CD4-positive, alpha-beta T cell treated with Interleukin-2 at 100 ng/mL for 4 hours (primary cell): ENCODE results near the gene GYPC.

Experiments
- DNase-seq: peaks from one replicate; pipeline ENCODE4 v3.0.0-alpha.2; 2020; ENCODE audit warnings: low spot score

Gene GYPC

DNA sequence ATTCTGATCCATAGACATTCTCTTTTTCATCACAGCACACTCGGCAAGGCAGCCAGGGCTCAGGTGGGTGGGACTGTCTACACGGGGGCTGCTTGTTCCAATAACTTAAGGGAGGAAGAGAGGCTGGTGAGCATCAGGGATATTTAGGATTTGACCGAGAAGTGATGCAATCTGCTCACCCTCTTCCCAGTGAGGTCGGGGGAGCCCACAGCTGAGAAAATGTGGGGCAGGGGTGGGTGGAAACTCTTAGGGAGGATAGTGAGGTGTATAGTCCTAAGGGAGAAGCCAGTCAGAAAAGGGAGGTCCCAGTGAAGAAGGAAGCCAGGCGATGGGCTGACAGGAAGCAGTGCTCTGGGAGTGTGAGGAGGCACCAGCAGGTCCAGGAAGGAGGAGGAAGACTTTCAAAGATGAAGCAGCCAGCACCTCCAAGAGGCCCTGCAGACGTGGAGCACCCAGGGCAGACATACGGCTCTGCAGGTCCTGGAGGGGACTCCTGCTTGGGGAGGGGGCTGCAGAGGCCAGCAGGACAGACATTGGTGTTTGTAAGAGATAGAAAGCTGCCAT, 76.8 kb downstream of the GYPC start:
- DNase-seq = no peak

GRCh38 chr2:126733795-126734194, 77.8 kb downstream of the GYPC start:
- no peak for DNase-seq

GRCh38 chr2:126736133-126736874, 80.3 kb downstream of the GYPC start:
- no peak for DNase-seq

GRCh38 chr2:126739141-126739540, 83.2 kb downstream of the GYPC start:
- DNase-seq = no peak

DNA sequence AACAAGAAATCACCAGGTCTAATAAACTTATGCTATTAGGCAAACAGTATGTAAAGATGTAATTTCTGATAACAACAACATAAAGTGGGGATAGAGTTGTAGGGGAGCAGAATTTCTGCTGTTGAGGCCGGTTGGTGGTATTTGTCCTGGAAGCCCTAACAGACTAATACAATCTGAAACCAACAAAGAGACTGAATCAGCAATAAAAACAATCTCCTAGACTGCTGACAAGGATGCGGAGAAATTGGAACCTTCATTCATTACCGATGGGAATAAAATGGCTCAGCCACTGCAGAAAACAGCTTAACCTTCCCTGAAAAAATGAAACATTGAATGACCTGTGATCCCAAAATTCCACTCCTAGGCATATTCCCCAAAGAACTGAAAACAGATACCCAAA, 88.7 kb downstream of the GYPC start:
- no peak for DNase-seq
